ENCODE results near the gene CFAP410. TPM values are rescaled to one million over a fixed set of nuclear protein-coding genes. Genes with fewer than 3 reads are reported as not detected.
"Not testable (repeated sequence)": the region's sequence is repeated elsewhere in the genome, so short reads cannot be mapped to it uniquely, and the experiment has no call there.

The CFAP410 gene
- total RNA-seq, 4 donors from 2014 or later: 10.6 to 23.0 (median 20.0) TPM

GRCh38 chr21:44304011-44304616 lies 35.1 kb downstream of the CFAP410 start:
- Histone ChIP-seq H3K27ac (no peak overlapping the region), H3K36me3 (no peaks in the 10 kb centered on the region), H3K27me3 (no peaks in the 10 kb centered on the region), H3K4me1 (peaks cover 12 to 14% of the 10 kb centered on the region in 2 donors), H3K4me3 (no peak overlapping the region), H3K9me3 (no peaks in the 10 kb centered on the region)
- in situ Hi-C loops (cut with MboI; ENCODE audit: low sequenced_read_pairs in 4 of 4) (no loop called here), intact Hi-C loops (cut with DNase I; ENCODE audit: low total_unique reads) (no loop called here)
- ATAC-seq (no peak), DNase-seq (no peak)
- TF ChIP-seq CTCF (IDR thresholded peaks at IDR 0.05 in 4 of 5, conservative IDR thresholded peaks at IDR 0.05 in 1 of 5) (no peak), POLR2A (IDR thresholded peaks at IDR 0.05) (no peak)

- ATAC-seq (no peak), DNase-seq (no peak)
- H3K4me3 ChIP-seq: no peak overlapping the region
- H3K4me1 ChIP-seq: peaks cover 12 to 14% of the 10 kb centered on the region in 2 donors
- in situ Hi-C loops (cut with MboI; ENCODE audit: low sequenced_read_pairs in 4 of 4): no loop called here
- TF ChIP-seq POLR2A (IDR thresholded peaks at IDR 0.05): no peak
- no peaks in the 10 kb centered on the region for H3K9me3 ChIP-seq
- no peaks in the 10 kb centered on the region for H3K27me3 ChIP-seq
- intact Hi-C loops (cut with DNase I; ENCODE audit: low total_unique reads): no loop called here
- no peak overlapping the region for H3K27ac ChIP-seq
- H3K36me3 ChIP-seq: no peaks in the 10 kb centered on the region
Observed at GRCh38 chr21:44303490-44303981, 35.7 kb downstream of the CFAP410 start.

- in situ Hi-C loops (cut with MboI; ENCODE audit: low sequenced_read_pairs in 4 of 4); H3K27ac ChIP-seq; H3K4me3 ChIP-seq; intact Hi-C loops (cut with DNase I; ENCODE audit: low total_unique reads); DNase-seq; H3K36me3 ChIP-seq; ATAC-seq; H3K27me3 ChIP-seq; H3K9me3 ChIP-seq: not testable (repeated sequence)
- peaks cover 12 to 16% of the 10 kb centered on the region in 2 donors for H3K4me1 ChIP-seq
Observed at GRCh38 chr21:44302573-44303401, 36.4 kb downstream of the CFAP410 start.

- DNase-seq (no peak), ATAC-seq (no peak)
- Histone ChIP-seq H3K9me3 (no peaks in the 10 kb centered on the region), H3K27ac (no peak overlapping the region), H3K4me3 (no peak overlapping the region), H3K27me3 (no peaks in the 10 kb centered on the region), H3K36me3 (no peaks in the 10 kb centered on the region), H3K4me1 (peaks cover 12 to 21% of the 10 kb centered on the region in 2 donors)
- in situ Hi-C loops (cut with MboI; ENCODE audit: low sequenced_read_pairs in 4 of 4): no loop called here
- intact Hi-C loops (cut with DNase I; ENCODE audit: low total_unique reads): loop anchor here (2.0 kb wide), 1 partner anchor 37 kb away; the partner anchor contains the start of gene CFAP410
- TF ChIP-seq POLR2A (IDR thresholded peaks at IDR 0.05) (no peak), CTCF (IDR thresholded peaks at IDR 0.05 in 4 of 5, conservative IDR thresholded peaks at IDR 0.05 in 1 of 5) (no peak)
Observed at GRCh38 chr21:44301961-44302406, 37.2 kb downstream of the CFAP410 start.

GRCh38 chr21:44301141-44301540 lies 38.0 kb downstream of the CFAP410 start:
- TF ChIP-seq CTCF (IDR thresholded peaks at IDR 0.05 in 4 of 5, conservative IDR thresholded peaks at IDR 0.05 in 1 of 5) (no peak), POLR2A (IDR thresholded peaks at IDR 0.05) (no peak)
- H3K27me3 ChIP-seq: no peaks in the 10 kb centered on the region
- peak overlapping the region in 3 of 4 donors; percentile 58 to 64 (median 63) for H3K4me3 ChIP-seq
- intact Hi-C loops (cut with DNase I; ENCODE audit: low total_unique reads) (loop anchor here (2.0 kb wide), 1 partner anchor 38 kb away; the partner anchor contains the start of gene CFAP410), in situ Hi-C loops (cut with MboI; ENCODE audit: low sequenced_read_pairs in 4 of 4) (no loop called here)
- H3K9me3 ChIP-seq: no peaks in the 10 kb centered on the region
- H3K36me3 ChIP-seq: no peaks in the 10 kb centered on the region
- ATAC-seq: no peak
- H3K4me1 ChIP-seq: peaks cover 12 to 21% of the 10 kb centered on the region in 2 donors
- peak overlapping the region in 2 of 4 donors; percentile 70 to 71 for H3K27ac ChIP-seq
- DNase-seq: no peak
